Bronchial epithelial cell (primary cell): ENCODE results near the gene REEP1. TPM values are rescaled to one million over a fixed set of nuclear protein-coding genes. Genes with fewer than 3 reads are reported as not detected.
"Not testable (repeated sequence)": the region's sequence is repeated elsewhere in the genome, so short reads cannot be mapped to it uniquely, and the experiment has no call there.

Source experiments
- DNase-seq: peaks from one replicate; pipeline ENCODE4 v3.0.0-alpha.2; 2010; ENCODE audit warnings: low read depth
- FAIRE-seq: peaks from 2 replicates; lab custom pipeline; 2011; peaks lifted over from hg19 to GRCh38; lab: Jason Lieb, UNC
- H3K27me3 ChIP-seq: 2 replicates; pipeline ENCODE4 v1.5.1; 2011; ENCODE audit warnings: low read length; ENCODE audit not compliant: control insufficient read depth, insufficient read depth
- H3K36me3 ChIP-seq: 2 replicates; pipeline ENCODE4 v1.5.1; 2011; ENCODE audit warnings: low read length; ENCODE audit not compliant: control insufficient read depth, insufficient read depth
- H3K4me3 ChIP-seq: 2 replicates; pipeline ENCODE4 v1.5.1; 2011; ENCODE audit warnings: mild to moderate bottlenecking, low read depth, low read length, control low read depth
- total RNA-seq: library from RNA; depleted of rRNA; stranded (reverse); fragments of >200 nt; gene quantifications from 2 replicates; pipeline ENCODE4 v1.2.1, GENCODE V29; 2014
- TF ChIP-seq, protein P1 (sequence below): IDR thresholded peaks from 2 replicates; pipeline ENCODE4 v1.5.1; 2011; ENCODE audit warnings: mild to moderate bottlenecking, moderate library complexity, low read length, control low read depth, inconsistent platforms; ENCODE audit not compliant: insufficient read depth, severe bottlenecking

The REEP1 gene
- total RNA-seq, 1 donor from 2014 or later: under 0.01 TPM

GRCh38 chr2:86249579-86250391 is 87.6 kb downstream of the REEP1 start:
- H3K36me3 ChIP-seq: no peaks in the 10 kb centered on the region
- DNase-seq (peak; percentile 51), FAIRE-seq (no peak)
- H3K4me3 ChIP-seq: no peak overlapping the region
- no peaks in the 10 kb centered on the region for H3K27me3 ChIP-seq
- TF ChIP-seq, protein P1, sequence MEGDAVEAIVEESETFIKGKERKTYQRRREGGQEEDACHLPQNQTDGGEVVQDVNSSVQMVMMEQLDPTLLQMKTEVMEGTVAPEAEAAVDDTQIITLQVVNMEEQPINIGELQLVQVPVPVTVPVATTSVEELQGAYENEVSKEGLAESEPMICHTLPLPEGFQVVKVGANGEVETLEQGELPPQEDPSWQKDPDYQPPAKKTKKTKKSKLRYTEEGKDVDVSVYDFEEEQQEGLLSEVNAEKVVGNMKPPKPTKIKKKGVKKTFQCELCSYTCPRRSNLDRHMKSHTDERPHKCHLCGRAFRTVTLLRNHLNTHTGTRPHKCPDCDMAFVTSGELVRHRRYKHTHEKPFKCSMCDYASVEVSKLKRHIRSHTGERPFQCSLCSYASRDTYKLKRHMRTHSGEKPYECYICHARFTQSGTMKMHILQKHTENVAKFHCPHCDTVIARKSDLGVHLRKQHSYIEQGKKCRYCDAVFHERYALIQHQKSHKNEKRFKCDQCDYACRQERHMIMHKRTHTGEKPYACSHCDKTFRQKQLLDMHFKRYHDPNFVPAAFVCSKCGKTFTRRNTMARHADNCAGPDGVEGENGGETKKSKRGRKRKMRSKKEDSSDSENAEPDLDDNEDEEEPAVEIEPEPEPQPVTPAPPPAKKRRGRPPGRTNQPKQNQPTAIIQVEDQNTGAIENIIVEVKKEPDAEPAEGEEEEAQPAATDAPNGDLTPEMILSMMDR: no peak

DNA sequence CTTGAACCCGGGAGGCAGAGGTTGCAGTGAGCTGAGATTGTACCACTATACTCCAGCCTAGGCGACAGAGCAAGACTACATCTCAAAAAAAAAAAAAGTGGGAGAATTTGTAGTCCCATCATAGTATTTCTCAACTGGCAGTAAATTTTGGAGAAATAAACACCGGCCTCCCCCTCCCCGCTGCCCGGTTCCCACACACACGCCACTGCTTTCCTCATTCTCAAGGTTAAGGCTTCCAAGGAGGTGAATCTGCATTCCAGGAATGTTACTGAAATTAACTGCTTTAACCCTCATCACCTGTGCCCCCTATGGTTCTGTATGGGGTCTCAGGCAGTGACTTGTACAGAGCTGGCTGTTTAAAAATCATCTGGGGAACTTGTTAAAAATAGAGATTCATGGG is 88.2 kb downstream of the REEP1 start:
- FAIRE-seq (no peak), DNase-seq (no peak)
- no peaks in the 10 kb centered on the region for H3K27me3 ChIP-seq
- no peaks in the 10 kb centered on the region for H3K36me3 ChIP-seq
- no peak overlapping the region for H3K4me3 ChIP-seq
- TF ChIP-seq, protein P1: no peak

DNA sequence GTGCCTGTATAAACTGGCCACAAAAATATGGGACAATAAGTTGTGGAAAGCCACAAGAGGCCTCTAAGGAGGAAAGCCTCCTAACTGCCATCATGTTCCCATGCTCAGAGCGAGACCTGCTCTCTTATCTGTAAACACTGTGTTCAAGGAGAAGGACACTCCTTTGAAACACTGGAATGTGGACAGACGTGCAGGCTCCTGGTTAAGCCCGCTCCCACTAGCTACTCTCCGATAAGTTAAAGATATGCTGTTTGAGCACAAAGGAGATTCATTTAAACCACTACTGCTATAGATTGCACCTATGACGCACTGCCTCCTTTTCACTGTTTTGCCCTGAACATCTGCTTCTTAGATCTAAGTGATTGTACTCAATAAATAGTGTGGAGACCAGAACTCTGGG is 92.2 kb downstream of the REEP1 start:
- not testable (repeated sequence) for H3K36me3 ChIP-seq, DNase-seq, H3K27me3 ChIP-seq, H3K4me3 ChIP-seq, FAIRE-seq

- not testable (repeated sequence) for H3K4me3 ChIP-seq, DNase-seq, FAIRE-seq, H3K27me3 ChIP-seq, H3K36me3 ChIP-seq
Measured at GRCh38 chr2:86244781-86245180, 92.6 kb downstream of the REEP1 start.

DNA sequence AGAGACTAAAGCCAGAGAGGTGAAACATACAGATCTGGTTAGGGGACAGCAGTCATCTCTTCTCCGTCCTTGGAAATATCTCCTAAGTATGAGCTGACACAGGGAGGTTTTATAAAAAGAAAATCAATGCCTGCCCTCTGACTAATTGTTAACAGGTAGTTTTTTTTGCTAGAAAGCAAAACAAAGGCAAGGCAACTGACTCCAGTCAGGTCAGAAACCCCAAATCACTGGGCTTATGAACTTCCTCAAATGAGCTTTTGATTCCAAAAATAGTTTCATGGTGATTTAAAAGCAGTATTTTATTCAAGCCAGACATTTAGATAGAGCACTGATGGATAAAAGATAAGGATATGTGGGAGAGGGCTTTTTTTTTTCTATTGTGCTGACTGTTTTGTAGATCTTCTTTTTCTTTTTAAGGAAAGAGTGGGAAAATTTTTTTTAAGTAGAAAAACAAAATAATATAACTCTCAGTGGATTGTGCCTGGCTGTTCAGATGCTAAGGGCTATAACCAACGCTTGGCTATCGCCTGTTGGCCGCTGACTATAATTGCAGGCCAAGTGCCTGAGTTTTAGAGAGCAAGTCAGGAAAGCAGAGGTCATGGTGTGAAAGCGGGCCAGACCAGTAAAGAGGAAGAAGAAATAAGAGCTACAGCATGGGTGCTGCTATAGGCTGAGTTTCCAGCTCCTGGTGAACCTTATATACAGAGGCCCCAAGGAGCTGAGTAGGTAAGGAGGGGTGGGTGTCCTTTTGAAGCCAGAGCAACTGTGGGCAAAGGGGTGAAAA is 93.3 kb downstream of the REEP1 start:
- DNase-seq (no peak), FAIRE-seq (no peak)
- H3K27me3 ChIP-seq: no peaks in the 10 kb centered on the region
- TF ChIP-seq, protein P1: no peak
- no peak overlapping the region for H3K4me3 ChIP-seq
- H3K36me3 ChIP-seq: no peaks in the 10 kb centered on the region

GRCh38 chr2:86243272-86243671 is 94.2 kb downstream of the REEP1 start:
- no peaks in the 10 kb centered on the region for H3K27me3 ChIP-seq
- DNase-seq: no peak
- no peak overlapping the region for H3K4me3 ChIP-seq
- no peaks in the 10 kb centered on the region for H3K36me3 ChIP-seq
- TF ChIP-seq, protein P1: no peak
- FAIRE-seq: peak; percentile 18
